Mesodermal cell (in vitro differentiated cells): ENCODE measurements around the gene SLBP.
A peak's percentile ranks its signal among the peaks of the same experiment; 100 is the strongest.

Experiments
- H3K27ac ChIP-seq: 2 replicates; pipeline ENCODE4 v1.7.0; 2013; ENCODE audit warnings: mild to moderate bottlenecking, low read depth, low read length, moderate library complexity; ENCODE audit not compliant: severe bottlenecking
- H3K36me3 ChIP-seq: 2 replicates; pipeline ENCODE4 v1.7.1; 2013; ENCODE audit warnings: mild to moderate bottlenecking, low read length, moderate library complexity; ENCODE audit not compliant: control insufficient read depth, insufficient read depth
- H3K4me1 ChIP-seq: one replicate; pipeline ENCODE4 v1.7.1; 2013; ENCODE audit warnings: mild to moderate bottlenecking, low read length; ENCODE audit not compliant: insufficient read depth, control insufficient read depth, poor library complexity, severe bottlenecking
- H3K4me3 ChIP-seq: 2 replicates; pipeline ENCODE4 v1.7.0; 2013; ENCODE audit warnings: low read length, control low read depth, mild to moderate bottlenecking; ENCODE audit not compliant: insufficient read depth, poor library complexity, severe bottlenecking; ENCODE audit errors: extremely low read depth
- H3K9me3 ChIP-seq: 2 replicates; pipeline ENCODE4 v1.7.1; 2013; ENCODE audit warnings: mild to moderate bottlenecking, low read length, moderate library complexity; ENCODE audit not compliant: control insufficient read depth
- WGBS, 2 experiments: methylation state at CpG; one replicate each; pipeline ENCODE4 v1.1.5; 2013; ENCODE audit warnings: missing lambda C conversion rate in 2 of 2; ENCODE audit not compliant: insufficient coverage in 2 of 2; 5-methylcytosine and 5-hydroxymethylcytosine counted together

Gene SLBP

DNA sequence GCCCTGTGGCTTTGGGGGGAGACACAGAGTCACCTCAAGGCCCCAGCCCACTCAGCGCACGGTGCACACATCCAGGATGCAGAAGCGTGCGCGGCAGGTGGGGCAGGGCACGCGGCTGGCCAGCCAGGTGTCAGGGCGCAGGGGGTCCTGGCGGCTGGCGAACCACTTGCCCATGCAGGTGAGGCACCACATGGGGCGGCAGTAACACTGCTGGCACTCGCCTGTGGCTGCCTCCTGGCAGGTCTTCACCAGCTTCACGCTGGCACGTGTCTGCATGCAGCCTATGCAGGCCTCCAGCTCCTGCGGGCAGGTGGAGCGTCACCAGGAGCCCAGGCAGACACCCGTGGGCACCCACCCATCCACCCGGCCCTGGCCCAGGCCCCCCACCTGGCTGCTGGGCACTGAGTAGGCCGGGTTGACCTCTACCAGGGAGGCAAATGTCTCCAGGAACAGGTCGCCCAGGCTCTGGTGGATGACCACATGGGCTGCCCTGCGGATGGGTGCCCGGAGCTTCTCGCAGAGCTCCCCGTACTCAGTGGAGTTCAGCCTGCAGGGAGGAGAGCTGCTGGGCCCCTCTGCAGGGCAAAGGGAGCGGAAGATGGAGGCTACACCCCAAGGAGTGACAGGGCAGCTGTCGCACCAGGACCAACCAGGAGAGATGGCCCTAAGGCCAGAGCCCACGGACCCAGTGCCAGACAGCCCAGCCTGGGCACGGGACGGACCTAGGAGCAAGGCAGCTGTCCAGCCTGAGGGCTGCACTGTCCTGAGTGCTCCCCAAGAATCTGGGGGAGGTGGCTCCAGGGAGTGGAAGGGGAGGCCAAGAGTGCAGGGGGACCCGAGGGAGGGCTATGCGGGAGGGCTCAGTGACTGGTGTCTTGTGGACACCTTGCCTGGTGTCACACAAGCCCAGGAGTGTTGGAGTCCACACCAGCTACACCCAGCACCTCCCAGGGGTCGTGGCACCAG lies 5.3 kb upstream of the SLBP start:
- WGBS, 2 experiments: 97 to 98% methylated on average over 31 to 32 of the region's 32 CpGs
- Histone ChIP-seq H3K4me3 (no peak overlapping the region), H3K4me1 (peaks cover 12% of the 10 kb centered on the region), H3K36me3 (peaks cover 35% of the 10 kb centered on the region), H3K27ac (no peak overlapping the region), H3K9me3 (no peaks in the 10 kb centered on the region)

GRCh38 chr4:1716065-1716945 lies 4.2 kb upstream of the SLBP start:
- H3K4me1 ChIP-seq: peaks cover 10% of the 10 kb centered on the region
- WGBS, 2 experiments: 94 to 99% methylated on average over 7 to 11 of the region's 15 CpGs
- no peak overlapping the region for H3K4me3 ChIP-seq
- H3K9me3 ChIP-seq: no peaks in the 10 kb centered on the region
- no peak overlapping the region for H3K27ac ChIP-seq
- peaks cover 35% of the 10 kb centered on the region for H3K36me3 ChIP-seq

- 88 to 92% methylated on average over 12 to 14 of the region's 16 CpGs for WGBS, 2 experiments
- H3K36me3 ChIP-seq: peaks cover 44% of the 10 kb centered on the region
- no peak overlapping the region for H3K27ac ChIP-seq
- H3K9me3 ChIP-seq: no peaks in the 10 kb centered on the region
- no peak overlapping the region for H3K4me3 ChIP-seq
- H3K4me1 ChIP-seq: peaks cover 11% of the 10 kb centered on the region
Measured at GRCh38 chr4:1715002-1715758, 3.1 kb upstream of the SLBP start.

- H3K4me1 ChIP-seq: peaks cover 11% of the 10 kb centered on the region
- WGBS, 2 experiments: 87 to 92% methylated on average over 6 of the region's 9 CpGs
Measured at GRCh38 chr4:1714303-1715001, 2.3 kb upstream of the SLBP start.

DNA sequence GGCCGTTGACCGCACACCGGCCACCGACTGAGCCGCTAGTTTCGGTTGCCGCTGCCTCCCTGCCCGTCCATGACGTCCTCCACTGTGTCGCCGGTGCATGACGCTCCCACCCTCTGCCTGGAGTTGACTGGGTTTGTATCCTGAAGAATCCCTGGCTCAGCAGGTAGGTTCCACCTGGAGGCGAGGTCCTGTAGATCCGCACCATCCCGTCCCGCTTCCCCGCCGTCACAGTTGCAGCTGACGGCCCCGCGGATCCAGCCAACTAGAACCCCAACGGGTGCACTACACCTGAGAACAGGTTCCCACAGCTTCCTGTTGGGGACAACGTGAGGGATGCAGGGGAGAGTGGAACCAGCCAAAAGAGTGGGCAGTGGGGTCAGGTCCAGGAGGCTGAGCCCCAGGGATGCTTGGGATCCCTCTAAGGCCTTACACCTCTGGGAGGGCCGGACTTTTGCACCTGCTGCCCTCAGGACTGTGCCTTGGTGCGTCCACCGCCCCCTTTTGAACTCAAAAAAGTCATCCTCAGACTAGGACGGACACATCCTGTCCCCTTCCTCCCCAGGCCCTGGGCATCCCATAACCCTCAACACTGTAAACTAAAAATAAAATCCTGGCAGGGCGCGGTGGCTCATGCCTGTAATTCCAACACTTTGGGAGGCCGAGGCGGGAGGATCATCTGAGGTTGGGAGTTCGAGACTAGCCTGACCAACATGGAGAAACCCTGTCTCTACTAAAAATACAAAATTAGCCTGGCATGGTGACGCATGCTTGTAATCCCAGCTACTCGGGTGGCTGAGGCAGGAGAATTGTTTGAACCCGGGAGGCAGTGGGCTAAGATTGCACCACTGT lies 1.1 kb upstream of the SLBP start:
- peaks cover 47% of the 10 kb centered on the region for H3K36me3 ChIP-seq
- peak overlapping the region; percentile 83 for H3K4me3 ChIP-seq
- WGBS, 2 experiments: 38 to 43% methylated on average over 33 to 35 of the region's 35 CpGs
- H3K4me1 ChIP-seq: peaks cover 22% of the 10 kb centered on the region
- peak overlapping the region; percentile 98 for H3K27ac ChIP-seq
- H3K9me3 ChIP-seq: no peaks in the 10 kb centered on the region

More at GRCh38 chr4:1714303-1715001, 2.3 kb upstream of the SLBP start:
- Histone ChIP-seq H3K4me3 (no peak overlapping the region), H3K36me3 (peaks cover 51% of the 10 kb centered on the region), H3K27ac (no peak overlapping the region), H3K9me3 (no peaks in the 10 kb centered on the region)

- 0% methylated on average over 48 to 66 of the region's 85 CpGs for WGBS, 2 experiments
- peaks cover 24% of the 10 kb centered on the region for H3K4me1 ChIP-seq
- peak overlapping the region; percentile 98 for H3K27ac ChIP-seq
- H3K9me3 ChIP-seq: no peaks in the 10 kb centered on the region
- peaks cover 42% of the 10 kb centered on the region for H3K36me3 ChIP-seq
- peak overlapping the region; percentile 83 for H3K4me3 ChIP-seq
Measured at GRCh38 chr4:1711571-1712215, 426 bp downstream of the SLBP start.

DNA sequence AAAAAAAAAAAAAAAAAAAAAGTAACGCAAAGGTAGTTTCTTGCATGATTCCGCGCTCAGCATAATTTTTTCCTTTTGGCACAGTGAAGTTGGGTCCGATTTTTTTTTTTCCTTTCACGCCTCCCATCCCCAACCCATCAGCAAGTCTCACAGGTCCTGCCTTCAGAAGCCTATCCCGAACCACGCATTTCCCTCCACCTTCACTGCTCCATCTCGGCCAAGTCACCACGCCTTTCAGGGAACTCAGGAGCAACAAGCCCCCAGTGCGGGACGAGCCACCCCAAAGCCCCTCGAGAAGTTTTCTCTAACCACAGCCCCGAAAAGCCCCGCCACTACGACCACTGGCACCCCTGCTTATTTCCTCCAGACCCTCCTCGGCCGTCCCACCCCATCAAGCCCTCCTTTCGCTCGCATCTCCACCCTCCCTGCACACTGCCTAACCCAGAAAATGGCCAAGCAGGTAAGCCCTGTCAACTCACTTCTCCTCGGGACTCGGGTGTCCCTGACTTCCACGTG lies 1.0 kb downstream of the SLBP start:
- peaks cover 42% of the 10 kb centered on the region for H3K36me3 ChIP-seq
- H3K27ac ChIP-seq: peak overlapping the region; percentile 98
- no peaks in the 10 kb centered on the region for H3K9me3 ChIP-seq
- peak overlapping the region; percentile 83 for H3K4me3 ChIP-seq
- H3K4me1 ChIP-seq: peaks cover 24% of the 10 kb centered on the region
- WGBS, 2 experiments: 8 to 15% methylated on average over 16 to 21 of the region's 22 CpGs

- peaks cover 24% of the 10 kb centered on the region for H3K4me1 ChIP-seq
- peak overlapping the region; percentile 87 for H3K27ac ChIP-seq
- 88% methylated on average over 1 of the region's 1 CpG; no CpG with 5 or more reads in 1 of the 2 experiments for WGBS, 2 experiments
- H3K4me3 ChIP-seq: no peak overlapping the region
- H3K36me3 ChIP-seq: peaks cover 56% of the 10 kb centered on the region
- H3K9me3 ChIP-seq: no peaks in the 10 kb centered on the region
Measured at GRCh38 chr4:1708581-1708980, 3.5 kb downstream of the SLBP start.

- no peak overlapping the region for H3K27ac ChIP-seq
- H3K4me1 ChIP-seq: peaks cover 24% of the 10 kb centered on the region
- no peaks in the 10 kb centered on the region for H3K9me3 ChIP-seq
- no peak overlapping the region for H3K4me3 ChIP-seq
- H3K36me3 ChIP-seq: peaks cover 76% of the 10 kb centered on the region
- WGBS, 2 experiments: 96 to 98% methylated on average over 5 to 6 of the region's 6 CpGs
Measured at GRCh38 chr4:1706358-1706757, 5.8 kb downstream of the SLBP start.
